PC-9 (cell line): ENCODE results near the gene MTCL3.

Experiments
- EZH2 ChIP-seq: fragments of 200-600 bp; sonication (generic); IDR thresholded peaks from 2 replicates; pipeline ENCODE4 v1.8.0; 2017; ENCODE audit warnings: antibody characterized with exemption, low read depth
- TF ChIP-seq, protein P1 (sequence below): fragments of 200-600 bp; sonication (generic); conservative IDR thresholded peaks from 2 replicates; pipeline ENCODE4 v1.6.1; 2017; ENCODE audit warnings: mixed run types, antibody characterized with exemption, mild to moderate bottlenecking, moderate library complexity

DNA sequence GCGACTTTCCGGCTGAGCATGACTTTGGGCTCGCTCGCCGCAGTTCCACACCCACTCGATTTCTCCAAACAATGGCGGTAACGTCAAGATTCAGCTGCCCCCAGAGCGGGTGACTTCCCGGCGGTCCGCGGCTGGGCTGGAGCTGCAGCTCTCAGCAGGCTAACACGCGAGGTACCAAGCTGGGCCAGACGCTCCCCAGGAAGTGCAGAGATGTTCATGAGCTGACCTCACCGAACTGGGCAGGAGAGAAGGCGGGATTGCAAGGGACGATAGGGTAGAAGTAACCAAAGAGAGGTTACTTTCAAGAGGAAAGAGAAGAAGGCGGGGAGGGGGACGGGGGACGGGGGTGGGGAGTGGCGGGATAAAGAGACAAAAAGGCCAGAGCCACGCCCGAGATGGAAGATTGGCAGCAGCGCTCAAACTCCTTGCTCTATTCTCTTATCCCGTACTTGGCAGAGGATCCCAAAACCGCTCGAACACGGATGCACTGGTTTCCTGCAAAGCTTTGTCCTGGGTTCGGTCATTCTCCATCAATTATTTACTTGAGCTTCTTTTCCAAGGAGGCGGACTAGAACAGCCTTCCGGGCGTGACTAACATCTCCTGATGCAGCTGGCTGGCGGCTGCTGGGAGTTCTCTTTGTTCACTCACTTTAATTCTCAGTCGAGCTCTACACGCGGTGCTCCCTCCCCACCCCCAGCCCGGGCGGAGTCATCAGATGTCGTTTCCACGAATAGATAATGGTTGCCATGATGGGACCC lies at the start of gene MTCL3:
- TF ChIP-seq, protein P1, sequence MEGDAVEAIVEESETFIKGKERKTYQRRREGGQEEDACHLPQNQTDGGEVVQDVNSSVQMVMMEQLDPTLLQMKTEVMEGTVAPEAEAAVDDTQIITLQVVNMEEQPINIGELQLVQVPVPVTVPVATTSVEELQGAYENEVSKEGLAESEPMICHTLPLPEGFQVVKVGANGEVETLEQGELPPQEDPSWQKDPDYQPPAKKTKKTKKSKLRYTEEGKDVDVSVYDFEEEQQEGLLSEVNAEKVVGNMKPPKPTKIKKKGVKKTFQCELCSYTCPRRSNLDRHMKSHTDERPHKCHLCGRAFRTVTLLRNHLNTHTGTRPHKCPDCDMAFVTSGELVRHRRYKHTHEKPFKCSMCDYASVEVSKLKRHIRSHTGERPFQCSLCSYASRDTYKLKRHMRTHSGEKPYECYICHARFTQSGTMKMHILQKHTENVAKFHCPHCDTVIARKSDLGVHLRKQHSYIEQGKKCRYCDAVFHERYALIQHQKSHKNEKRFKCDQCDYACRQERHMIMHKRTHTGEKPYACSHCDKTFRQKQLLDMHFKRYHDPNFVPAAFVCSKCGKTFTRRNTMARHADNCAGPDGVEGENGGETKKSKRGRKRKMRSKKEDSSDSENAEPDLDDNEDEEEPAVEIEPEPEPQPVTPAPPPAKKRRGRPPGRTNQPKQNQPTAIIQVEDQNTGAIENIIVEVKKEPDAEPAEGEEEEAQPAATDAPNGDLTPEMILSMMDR = no peak
- TF ChIP-seq EZH2 = no peak
